WERI-Rb-1 (cell line): ENCODE data around the gene CACNA1H.

Experiments used
- DNase-seq: peaks from one replicate; pipeline ENCODE4 v3.0.0-alpha.2; 2020
- H3K27ac ChIP-seq: fragments of 250-450 bp; sonication (Bioruptor Pico); 2 replicates; pipeline ENCODE4 v1.5.1; 2020; ENCODE audit warnings: mild to moderate bottlenecking, moderate library complexity
- H3K27me3 ChIP-seq: fragments of 250-450 bp; sonication (Bioruptor Pico); 2 replicates; pipeline ENCODE4 v1.5.1; 2021; ENCODE audit warnings: mild to moderate bottlenecking, low read depth, moderate library complexity; ENCODE audit not compliant: insufficient read depth, severe bottlenecking
- H3K36me3 ChIP-seq: fragments of 250-450 bp; sonication (Bioruptor Pico); 2 replicates; pipeline ENCODE4 v1.5.1; 2020; ENCODE audit warnings: mild to moderate bottlenecking, moderate library complexity
- H3K4me3 ChIP-seq: 2 replicates; pipeline ENCODE4 v1.5.1; 2011; ENCODE audit warnings: low read depth, mild to moderate bottlenecking, control low read depth, low read length
- H3K9me3 ChIP-seq: fragments of 250-450 bp; sonication (Bioruptor Pico); 2 replicates; pipeline ENCODE4 v1.5.1; 2021; ENCODE audit warnings: mild to moderate bottlenecking, moderate library complexity; ENCODE audit not compliant: severe bottlenecking
- TF ChIP-seq, protein P1 (sequence below): IDR thresholded peaks from 2 replicates; pipeline ENCODE4 v1.5.1; 2011; ENCODE audit warnings: low read depth, mild to moderate bottlenecking, control low read depth, inconsistent platforms, low read length

CACNA1H gene

DNA sequence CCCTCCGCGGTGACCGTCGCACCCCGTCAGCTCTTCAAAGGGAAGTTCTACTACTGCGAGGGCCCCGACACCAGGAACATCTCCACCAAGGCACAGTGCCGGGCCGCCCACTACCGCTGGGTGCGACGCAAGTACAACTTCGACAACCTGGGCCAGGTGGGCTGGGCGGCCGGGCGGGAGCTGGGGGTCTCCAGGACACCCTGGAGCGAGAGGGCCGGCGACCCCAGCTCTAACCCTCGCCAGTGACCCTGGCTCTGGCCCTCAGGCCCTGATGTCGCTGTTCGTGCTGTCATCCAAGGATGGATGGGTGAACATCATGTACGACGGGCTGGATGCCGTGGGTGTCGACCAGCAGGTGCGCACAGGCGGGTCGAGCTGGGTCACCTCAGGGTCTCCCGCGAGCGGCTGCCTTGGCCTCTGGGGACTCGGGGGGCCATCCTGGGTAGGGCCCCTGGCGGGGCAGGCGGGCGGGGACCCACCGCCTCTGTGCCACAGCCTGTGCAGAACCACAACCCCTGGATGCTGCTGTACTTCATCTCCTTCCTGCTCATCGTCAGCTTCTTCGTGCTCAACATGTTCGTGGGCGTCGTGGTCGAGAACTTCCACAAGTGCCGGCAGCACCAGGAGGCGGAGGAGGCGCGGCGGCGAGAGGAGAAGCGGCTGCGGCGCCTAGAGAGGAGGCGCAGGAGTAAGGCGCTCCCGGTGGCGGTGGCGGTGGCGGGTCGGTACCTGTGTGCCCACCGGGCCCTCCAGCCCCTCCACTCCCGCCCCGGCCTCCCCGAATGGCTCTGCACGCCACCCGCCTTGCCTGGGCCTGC is 58.8 kb downstream of the CACNA1H start:
- Histone ChIP-seq H3K36me3 (peaks cover 87% of the 10 kb centered on the region), H3K27ac (no peak overlapping the region), H3K9me3 (no peaks in the 10 kb centered on the region), H3K27me3 (no peaks in the 10 kb centered on the region), H3K4me3 (no peak overlapping the region)
- no peak for DNase-seq
- TF ChIP-seq, protein P1, sequence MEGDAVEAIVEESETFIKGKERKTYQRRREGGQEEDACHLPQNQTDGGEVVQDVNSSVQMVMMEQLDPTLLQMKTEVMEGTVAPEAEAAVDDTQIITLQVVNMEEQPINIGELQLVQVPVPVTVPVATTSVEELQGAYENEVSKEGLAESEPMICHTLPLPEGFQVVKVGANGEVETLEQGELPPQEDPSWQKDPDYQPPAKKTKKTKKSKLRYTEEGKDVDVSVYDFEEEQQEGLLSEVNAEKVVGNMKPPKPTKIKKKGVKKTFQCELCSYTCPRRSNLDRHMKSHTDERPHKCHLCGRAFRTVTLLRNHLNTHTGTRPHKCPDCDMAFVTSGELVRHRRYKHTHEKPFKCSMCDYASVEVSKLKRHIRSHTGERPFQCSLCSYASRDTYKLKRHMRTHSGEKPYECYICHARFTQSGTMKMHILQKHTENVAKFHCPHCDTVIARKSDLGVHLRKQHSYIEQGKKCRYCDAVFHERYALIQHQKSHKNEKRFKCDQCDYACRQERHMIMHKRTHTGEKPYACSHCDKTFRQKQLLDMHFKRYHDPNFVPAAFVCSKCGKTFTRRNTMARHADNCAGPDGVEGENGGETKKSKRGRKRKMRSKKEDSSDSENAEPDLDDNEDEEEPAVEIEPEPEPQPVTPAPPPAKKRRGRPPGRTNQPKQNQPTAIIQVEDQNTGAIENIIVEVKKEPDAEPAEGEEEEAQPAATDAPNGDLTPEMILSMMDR, result no peak

DNA sequence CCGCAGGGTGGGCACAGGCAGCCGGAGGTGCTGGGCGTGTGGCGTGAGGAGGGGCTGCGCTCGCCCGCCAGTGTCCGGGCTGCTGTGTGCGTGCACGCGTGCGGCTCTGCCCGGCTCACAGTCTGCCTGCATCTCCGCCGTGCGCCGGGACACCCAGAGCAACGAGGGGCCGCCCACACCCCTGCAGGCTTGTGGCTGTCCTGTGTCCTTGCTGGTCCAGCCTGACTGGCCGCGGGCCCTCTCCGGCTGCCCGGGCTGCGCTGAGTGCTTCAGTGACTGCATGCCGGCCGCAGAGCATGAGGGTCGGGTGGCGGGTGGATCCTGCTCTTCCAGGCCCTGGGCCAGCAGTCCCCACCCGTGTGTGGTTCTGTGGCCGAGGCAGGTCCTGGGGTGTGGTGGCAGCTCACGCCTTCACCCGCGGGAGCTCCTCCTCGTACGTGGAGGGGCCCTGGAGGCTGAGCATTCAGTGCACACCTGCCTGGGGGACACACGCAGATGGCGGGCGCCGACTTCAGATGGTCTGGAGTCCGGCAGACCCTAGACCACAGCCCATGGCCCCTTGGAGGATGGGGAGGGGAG is 59.8 kb downstream of the CACNA1H start:
- no peak for DNase-seq
- Histone ChIP-seq H3K4me3 (no peak overlapping the region), H3K36me3 (peaks cover 89% of the 10 kb centered on the region), H3K9me3 (no peaks in the 10 kb centered on the region), H3K27me3 (no peaks in the 10 kb centered on the region), H3K27ac (no peak overlapping the region)
- TF ChIP-seq, protein P1, result no peak

DNA sequence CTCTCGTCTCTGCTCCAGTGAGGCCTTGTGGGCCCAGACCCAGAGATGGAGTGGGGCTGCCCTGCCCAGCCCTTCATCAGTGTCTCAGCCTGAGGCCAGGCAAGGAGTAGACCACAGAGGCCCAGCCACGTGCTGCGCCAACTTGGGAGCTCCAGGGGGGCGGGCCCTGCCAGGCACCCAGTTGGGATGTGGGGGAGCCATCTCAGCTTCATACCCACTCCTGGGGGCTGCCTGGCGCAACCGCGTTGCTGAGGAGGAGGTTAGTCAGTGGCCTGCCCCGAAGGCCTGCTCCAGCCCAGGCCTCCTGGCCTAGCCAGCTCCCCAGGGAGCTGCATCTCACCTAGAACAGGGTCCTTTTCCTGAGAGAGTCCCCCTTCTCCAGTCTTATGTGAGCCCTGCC is 60.3 kb downstream of the CACNA1H start:
- Histone ChIP-seq H3K4me3 (no peak overlapping the region), H3K27ac (no peak overlapping the region), H3K36me3 (peaks cover 89% of the 10 kb centered on the region), H3K27me3 (no peaks in the 10 kb centered on the region), H3K9me3 (no peaks in the 10 kb centered on the region)
- TF ChIP-seq, protein P1, result no peak
- DNase-seq, result no peak

DNA sequence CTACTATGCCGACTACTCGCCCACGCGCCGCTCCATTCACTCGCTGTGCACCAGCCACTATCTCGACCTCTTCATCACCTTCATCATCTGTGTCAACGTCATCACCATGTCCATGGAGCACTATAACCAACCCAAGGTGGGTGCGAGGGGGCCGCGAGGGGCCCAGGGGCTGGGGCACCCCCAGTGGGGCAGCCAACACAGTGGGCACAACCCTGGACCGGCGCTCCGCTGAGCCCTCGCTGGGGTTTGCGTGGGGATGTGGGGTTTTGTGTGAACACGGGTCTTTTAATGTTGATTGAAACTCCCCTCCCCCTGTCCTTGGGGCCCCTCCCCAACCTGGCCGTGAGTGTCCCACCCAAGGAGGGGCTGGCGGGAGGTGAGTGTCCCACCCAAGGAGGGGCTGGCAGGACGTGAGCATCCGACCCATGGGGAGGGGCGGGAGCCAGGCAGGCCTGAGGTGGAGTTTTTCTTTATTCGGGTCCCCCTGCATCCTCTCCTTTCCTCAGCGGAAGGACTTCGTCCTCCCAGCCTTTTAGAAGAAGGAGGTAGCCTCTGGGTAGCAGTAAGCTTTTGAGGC is 61.0 kb downstream of the CACNA1H start:
- Histone ChIP-seq H3K4me3 (no peak overlapping the region), H3K36me3 (peaks cover 86% of the 10 kb centered on the region), H3K27me3 (no peaks in the 10 kb centered on the region), H3K9me3 (no peaks in the 10 kb centered on the region), H3K27ac (no peak overlapping the region)
- no peak for DNase-seq
- TF ChIP-seq, protein P1, result no peak

DNA sequence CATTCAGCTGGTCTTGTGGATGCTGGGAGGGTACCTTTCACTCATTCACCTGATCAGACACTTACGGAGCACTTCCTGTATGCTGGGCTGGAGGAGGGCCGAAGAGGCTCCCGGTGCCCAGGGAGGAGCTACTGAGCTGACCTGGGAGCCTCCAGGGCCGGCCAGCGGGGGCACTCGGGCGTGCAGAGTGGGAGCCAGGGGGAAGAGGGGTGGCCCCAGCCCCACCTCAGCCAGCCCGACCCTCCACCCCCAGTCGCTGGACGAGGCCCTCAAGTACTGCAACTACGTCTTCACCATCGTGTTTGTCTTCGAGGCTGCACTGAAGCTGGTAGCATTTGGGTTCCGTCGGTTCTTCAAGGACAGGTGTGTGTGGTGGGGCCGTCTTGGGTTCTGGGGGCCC is 61.8 kb downstream of the CACNA1H start:
- DNase-seq, result no peak
- H3K27me3 ChIP-seq, result no peaks in the 10 kb centered on the region
- no peak overlapping the region for H3K27ac ChIP-seq
- no peaks in the 10 kb centered on the region for H3K9me3 ChIP-seq
- peaks cover 86% of the 10 kb centered on the region for H3K36me3 ChIP-seq
- TF ChIP-seq, protein P1, result no peak
- H3K4me3 ChIP-seq, result no peak overlapping the region
